ENCODE results near the gene LRRC3. TPM values are rescaled to one million over a fixed set of nuclear protein-coding genes. Genes with fewer than 3 reads are reported as not detected.

The LRRC3 gene
- total RNA-seq, 1 experiment from 2014 or later = 4.7 TPM

- Mint-ChIP-seq H3K27ac (ENCODE audit: unreplicated experiment) (no peak overlapping the region), H3K27me3 (ENCODE audit: insufficient read depth, unreplicated experiment) (no peaks in the 10 kb centered on the region), H3K4me1 (ENCODE audit: low read depth, unreplicated experiment) (peaks cover 12% of the 10 kb centered on the region), H3K36me3 (ENCODE audit: insufficient read depth, unreplicated experiment) (peaks cover 12% of the 10 kb centered on the region), H3K9me3 (ENCODE audit: unreplicated experiment) (peaks cover 6% of the 10 kb centered on the region), H3K4me3 (ENCODE audit: unreplicated experiment) (no peak overlapping the region)
- no TSS peak for BruUV-seq (replicated peaks)
- no peak for TF ChIP-seq CTCF (IDR thresholded peaks at IDR 0.05; ENCODE audit: insufficient read depth in 1 of 2, low read depth in 1 of 2, low read length in 1 of 2, severe bottlenecking in 1 of 2, unreplicated experiment in 1 of 2)
- Histone ChIP-seq H3K27me3 (replicated peaks; ENCODE audit: control insufficient read depth, insufficient read depth, low read length) (no peaks in the 10 kb centered on the region), H3K36me3 (ENCODE audit: control insufficient read depth, insufficient read depth, low read length) (no peaks in the 10 kb centered on the region; the same call in 1 of the 2 replicates), H3K4me3 (ENCODE audit: low read depth, low read length) (no peak overlapping the region), H3K9me3 (peaks cover 8% of the 10 kb centered on the region), H3K4me1 (peaks cover 17% of the 10 kb centered on the region)
- intact Hi-C loops (cut with micrococcal nuclease; ENCODE audit: unreplicated experiment) = no loop called here
- POLR2A ChIA-PET = no interaction called here
- DNase-seq = no peak
- CTCF ChIA-PET = no interaction called here
Measured at GRCh38 chr21:44485254-44485793, 30.0 kb downstream of the LRRC3 start.

- H3K27ac Mint-ChIP-seq (ENCODE audit: unreplicated experiment) = no peak overlapping the region
- H3K4me3 Mint-ChIP-seq (ENCODE audit: unreplicated experiment) = no peak overlapping the region
- H3K4me1 Mint-ChIP-seq (ENCODE audit: low read depth, unreplicated experiment) = peaks cover 12% of the 10 kb centered on the region
- TF ChIP-seq CTCF (IDR thresholded peaks at IDR 0.05; ENCODE audit: insufficient read depth in 1 of 2, low read depth in 1 of 2, low read length in 1 of 2, severe bottlenecking in 1 of 2, unreplicated experiment in 1 of 2) = no peak
- no peak for DNase-seq
- peaks cover 8% of the 10 kb centered on the region for H3K9me3 ChIP-seq
- no peak overlapping the region for H3K4me3 ChIP-seq (ENCODE audit: low read depth, low read length)
- peaks cover 12% of the 10 kb centered on the region for H3K36me3 Mint-ChIP-seq (ENCODE audit: insufficient read depth, unreplicated experiment)
- H3K9me3 Mint-ChIP-seq (ENCODE audit: unreplicated experiment) = peaks cover 6% of the 10 kb centered on the region
- H3K36me3 ChIP-seq (ENCODE audit: control insufficient read depth, insufficient read depth, low read length) = no peaks in the 10 kb centered on the region; the same call in 1 of the 2 replicates
- BruUV-seq (replicated peaks) = no TSS peak
- H3K27me3 Mint-ChIP-seq (ENCODE audit: insufficient read depth, unreplicated experiment) = no peaks in the 10 kb centered on the region
- H3K27me3 ChIP-seq (replicated peaks; ENCODE audit: control insufficient read depth, insufficient read depth, low read length) = no peaks in the 10 kb centered on the region
- POLR2A ChIA-PET = no interaction called here
- intact Hi-C loops (cut with micrococcal nuclease; ENCODE audit: unreplicated experiment) = no loop called here
- peaks cover 17% of the 10 kb centered on the region for H3K4me1 ChIP-seq
- CTCF ChIA-PET = no interaction called here
Measured at GRCh38 chr21:44485796-44486195, 30.5 kb downstream of the LRRC3 start.

GRCh38 chr21:44486302-44486701 is 31.0 kb downstream of the LRRC3 start:
- intact Hi-C loops (cut with micrococcal nuclease; ENCODE audit: unreplicated experiment) = no loop called here
- H3K27ac Mint-ChIP-seq (ENCODE audit: unreplicated experiment) = no peak overlapping the region
- H3K27me3 Mint-ChIP-seq (ENCODE audit: insufficient read depth, unreplicated experiment) = no peaks in the 10 kb centered on the region
- H3K36me3 Mint-ChIP-seq (ENCODE audit: insufficient read depth, unreplicated experiment) = peaks cover 12% of the 10 kb centered on the region
- no peak for TF ChIP-seq CTCF (IDR thresholded peaks at IDR 0.05; ENCODE audit: insufficient read depth in 1 of 2, low read depth in 1 of 2, low read length in 1 of 2, severe bottlenecking in 1 of 2, unreplicated experiment in 1 of 2)
- H3K4me3 Mint-ChIP-seq (ENCODE audit: unreplicated experiment) = no peak overlapping the region
- no peaks in the 10 kb centered on the region for H3K27me3 ChIP-seq (replicated peaks; ENCODE audit: control insufficient read depth, insufficient read depth, low read length)
- no peak overlapping the region for H3K4me3 ChIP-seq (ENCODE audit: low read depth, low read length)
- CTCF ChIA-PET = no interaction called here
- no peak for DNase-seq
- H3K4me1 Mint-ChIP-seq (ENCODE audit: low read depth, unreplicated experiment) = peaks cover 12% of the 10 kb centered on the region
- peaks cover 6% of the 10 kb centered on the region for H3K9me3 Mint-ChIP-seq (ENCODE audit: unreplicated experiment)
- BruUV-seq (replicated peaks) = no TSS peak
- POLR2A ChIA-PET = no interaction called here
- H3K9me3 ChIP-seq = peaks cover 8% of the 10 kb centered on the region
- H3K36me3 ChIP-seq (ENCODE audit: control insufficient read depth, insufficient read depth, low read length) = no peaks in the 10 kb centered on the region; the same call in 1 of the 2 replicates
- peaks cover 17% of the 10 kb centered on the region for H3K4me1 ChIP-seq
